Fibroblast of skin of right biceps (primary cell): ENCODE measurements around the gene FHIT.
A peak's percentile ranks its signal among the peaks of the same experiment; 100 is the strongest.
"Not testable (repeated sequence)": the region's sequence is repeated elsewhere in the genome, so short reads cannot be mapped to it uniquely, and the experiment has no call there.

Experiments used
- DNase-seq: peaks from one replicate; pipeline ENCODE4 v3.0.0-alpha.2; 2013

Gene FHIT

GRCh38 chr3:60696428-60697125 is 554.7 kb downstream of the FHIT start:
- DNase-seq, result no peak

GRCh38 chr3:60675424-60675823 is 575.8 kb downstream of the FHIT start:
- DNase-seq, result no peak

GRCh38 chr3:60674870-60675269 is 576.4 kb downstream of the FHIT start:
- no peak for DNase-seq

- no peak for DNase-seq
Observed at GRCh38 chr3:60673123-60673522, 578.1 kb downstream of the FHIT start.

- not testable (repeated sequence) for DNase-seq
Observed at GRCh38 chr3:60672337-60672736, 578.9 kb downstream of the FHIT start.

GRCh38 chr3:60669636-60670035 is 581.6 kb downstream of the FHIT start:
- DNase-seq, result no peak

GRCh38 chr3:60660026-60660425 is 591.2 kb downstream of the FHIT start:
- DNase-seq, result no peak

- DNase-seq, result no peak
Observed at GRCh38 chr3:60659098-60659497, 592.2 kb downstream of the FHIT start.

- DNase-seq, result no peak
Observed at GRCh38 chr3:60657972-60658371, 593.3 kb downstream of the FHIT start.

GRCh38 chr3:60652829-60653228 is 598.4 kb downstream of the FHIT start:
- DNase-seq, result no peak

- peak; percentile 1 for DNase-seq
Observed at GRCh38 chr3:60651799-60652198, 599.5 kb downstream of the FHIT start.

GRCh38 chr3:60650171-60650570 is 601.1 kb downstream of the FHIT start:
- DNase-seq, result peak; percentile 17

- peak; percentile 7 for DNase-seq
Observed at GRCh38 chr3:60645801-60646200, 605.5 kb downstream of the FHIT start.

- DNase-seq, result no peak
Observed at GRCh38 chr3:60643831-60644230, 607.4 kb downstream of the FHIT start.

- no peak for DNase-seq
Observed at GRCh38 chr3:60641354-60641753, 609.9 kb downstream of the FHIT start.

GRCh38 chr3:60636846-60637245 is 614.4 kb downstream of the FHIT start:
- DNase-seq, result peak; percentile 51

GRCh38 chr3:60633644-60634043 is 617.6 kb downstream of the FHIT start:
- peak; percentile 9 for DNase-seq

- DNase-seq, result no peak
Observed at GRCh38 chr3:60631509-60631908, 619.7 kb downstream of the FHIT start.

- no peak for DNase-seq
Observed at GRCh38 chr3:60630953-60631352, 620.3 kb downstream of the FHIT start.

- DNase-seq, result no peak
Observed at GRCh38 chr3:60629816-60630215, 621.4 kb downstream of the FHIT start.

GRCh38 chr3:60622349-60622748 is 628.9 kb downstream of the FHIT start:
- no peak for DNase-seq

GRCh38 chr3:60617188-60617587 is 634.1 kb downstream of the FHIT start:
- DNase-seq, result no peak

- DNase-seq, result no peak
Observed at GRCh38 chr3:60613769-60614303, 637.4 kb downstream of the FHIT start.

GRCh38 chr3:60610441-60611112 is 640.7 kb downstream of the FHIT start:
- DNase-seq, result peak; percentile 87
